Measurements from ENCODE around the gene LTN1.
"Not testable (repeated sequence)": the region's sequence is repeated elsewhere in the genome, so short reads cannot be mapped to it uniquely, and the experiment has no call there.

The LTN1 gene

DNA sequence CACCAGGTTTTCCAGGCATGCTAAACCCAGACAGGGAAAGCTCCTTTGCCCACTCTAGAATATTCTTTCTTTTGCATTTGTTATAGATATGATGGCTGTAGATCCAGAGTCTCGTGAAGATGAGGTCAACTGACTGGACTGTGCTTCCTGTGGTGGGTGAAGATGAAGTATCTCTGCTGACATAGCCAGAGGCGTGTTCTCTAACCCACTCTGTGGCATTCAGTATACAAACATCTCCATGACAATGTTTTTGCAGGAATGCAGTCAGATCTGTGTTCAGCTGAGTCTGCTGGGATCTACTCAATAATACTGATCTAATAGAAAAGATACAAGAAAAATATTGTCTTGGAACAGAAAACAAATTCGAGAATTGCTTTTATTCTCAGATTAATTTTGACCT, 15.1 kb upstream of the LTN1 start:
- TF ChIP-seq, protein P1, sequence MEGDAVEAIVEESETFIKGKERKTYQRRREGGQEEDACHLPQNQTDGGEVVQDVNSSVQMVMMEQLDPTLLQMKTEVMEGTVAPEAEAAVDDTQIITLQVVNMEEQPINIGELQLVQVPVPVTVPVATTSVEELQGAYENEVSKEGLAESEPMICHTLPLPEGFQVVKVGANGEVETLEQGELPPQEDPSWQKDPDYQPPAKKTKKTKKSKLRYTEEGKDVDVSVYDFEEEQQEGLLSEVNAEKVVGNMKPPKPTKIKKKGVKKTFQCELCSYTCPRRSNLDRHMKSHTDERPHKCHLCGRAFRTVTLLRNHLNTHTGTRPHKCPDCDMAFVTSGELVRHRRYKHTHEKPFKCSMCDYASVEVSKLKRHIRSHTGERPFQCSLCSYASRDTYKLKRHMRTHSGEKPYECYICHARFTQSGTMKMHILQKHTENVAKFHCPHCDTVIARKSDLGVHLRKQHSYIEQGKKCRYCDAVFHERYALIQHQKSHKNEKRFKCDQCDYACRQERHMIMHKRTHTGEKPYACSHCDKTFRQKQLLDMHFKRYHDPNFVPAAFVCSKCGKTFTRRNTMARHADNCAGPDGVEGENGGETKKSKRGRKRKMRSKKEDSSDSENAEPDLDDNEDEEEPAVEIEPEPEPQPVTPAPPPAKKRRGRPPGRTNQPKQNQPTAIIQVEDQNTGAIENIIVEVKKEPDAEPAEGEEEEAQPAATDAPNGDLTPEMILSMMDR (IDR thresholded peaks at IDR 0.05; ENCODE audit: low read depth, low read length), result no peak
- DNase-seq (ENCODE audit: low read depth in 2 of 2), result no peak
- H3K4me3 ChIP-seq (replicated peaks in 1 of 2; ENCODE audit: low read depth in 2 of 2, low read length in 2 of 2), result no peak overlapping the region

DNA sequence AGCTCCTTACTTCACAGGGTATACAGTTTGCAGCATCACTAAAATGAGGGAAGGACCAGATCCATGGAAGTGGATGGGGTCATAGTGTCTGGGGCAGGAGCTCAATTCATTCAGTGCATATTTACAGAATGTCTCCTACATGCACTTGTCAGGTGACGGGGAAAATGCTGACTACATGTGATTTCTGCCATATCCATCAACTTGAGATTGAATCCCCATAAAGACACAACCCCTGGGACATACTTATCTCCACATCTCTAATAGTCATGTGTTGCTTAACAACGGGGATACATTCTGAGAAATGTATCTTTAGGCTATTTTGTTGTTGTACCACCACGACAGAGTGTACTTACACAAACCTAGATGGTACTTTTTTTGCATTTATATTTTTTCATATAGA, 14.5 kb upstream of the LTN1 start:
- no peak for DNase-seq (ENCODE audit: low read depth in 2 of 2)
- H3K4me3 ChIP-seq (replicated peaks in 1 of 2; ENCODE audit: low read depth in 2 of 2, low read length in 2 of 2), result no peak overlapping the region
- TF ChIP-seq, protein P1 (IDR thresholded peaks at IDR 0.05; ENCODE audit: low read depth, low read length), result no peak

DNA sequence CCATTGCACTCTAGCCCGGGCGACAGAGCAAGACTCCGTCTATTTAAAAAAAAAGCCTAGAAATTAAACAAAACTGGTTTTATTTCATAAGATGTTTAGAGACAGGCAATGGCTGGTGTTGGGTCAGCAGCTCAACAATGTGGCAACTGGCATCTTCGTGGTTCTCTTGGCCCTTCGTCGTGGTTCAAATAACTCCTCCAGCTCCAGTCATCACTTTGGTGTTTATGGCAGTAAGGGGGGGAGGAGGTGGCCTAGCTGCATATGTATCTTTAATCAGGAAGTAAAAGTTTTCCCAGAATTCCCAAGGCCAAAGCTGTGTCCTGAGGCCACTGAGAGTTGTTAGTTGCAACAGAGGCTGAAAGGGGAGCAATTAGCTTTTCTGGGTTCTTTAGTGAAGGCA, 13.0 kb upstream of the LTN1 start:
- TF ChIP-seq, protein P1 (IDR thresholded peaks at IDR 0.05; ENCODE audit: low read depth, low read length), result no peak
- DNase-seq (ENCODE audit: low read depth in 2 of 2), result no peak
- no peak overlapping the region for H3K4me3 ChIP-seq (replicated peaks in 1 of 2; ENCODE audit: low read depth in 2 of 2, low read length in 2 of 2)

DNA sequence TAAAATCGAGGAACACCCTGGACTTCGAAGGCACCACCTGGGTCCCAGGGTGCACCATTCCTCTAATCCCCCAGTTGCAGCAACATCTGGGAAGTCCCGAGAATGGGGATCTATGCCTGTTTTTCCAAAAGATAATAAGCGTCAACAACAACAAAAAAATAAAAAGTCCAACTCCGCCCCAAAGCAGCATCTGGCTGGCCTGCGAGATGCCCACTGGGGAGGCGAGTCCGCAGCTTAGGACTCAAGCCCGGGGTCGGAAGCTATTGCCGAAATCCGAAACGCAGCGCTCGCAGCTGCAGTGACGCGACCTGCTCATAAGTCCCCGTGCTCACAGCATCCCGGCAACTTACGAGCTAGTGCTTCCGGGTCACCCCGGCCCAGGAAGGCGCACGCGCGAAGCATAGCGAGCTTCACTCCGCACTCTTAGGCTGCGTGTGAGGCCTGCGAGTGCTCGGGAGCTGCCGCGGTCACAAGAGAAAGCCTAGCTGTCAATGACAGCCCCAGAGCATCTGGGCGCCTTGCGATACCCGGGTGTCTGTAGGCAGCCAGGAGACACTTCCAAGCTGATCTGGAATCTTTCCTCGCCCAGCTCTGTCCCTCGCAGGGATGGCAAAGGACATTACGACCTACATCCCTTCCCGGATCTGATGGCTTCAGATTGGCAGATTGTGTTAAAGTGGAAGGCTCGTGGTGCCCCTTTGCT, 9.9 kb upstream of the LTN1 start:
- peak overlapping the region; percentile 68 to 73 for H3K4me3 ChIP-seq (replicated peaks in 1 of 2; ENCODE audit: low read depth in 2 of 2, low read length in 2 of 2)
- DNase-seq (ENCODE audit: low read depth in 2 of 2), result peak; percentile 98
- TF ChIP-seq, protein P1 (IDR thresholded peaks at IDR 0.05; ENCODE audit: low read depth, low read length), result no peak

DNA sequence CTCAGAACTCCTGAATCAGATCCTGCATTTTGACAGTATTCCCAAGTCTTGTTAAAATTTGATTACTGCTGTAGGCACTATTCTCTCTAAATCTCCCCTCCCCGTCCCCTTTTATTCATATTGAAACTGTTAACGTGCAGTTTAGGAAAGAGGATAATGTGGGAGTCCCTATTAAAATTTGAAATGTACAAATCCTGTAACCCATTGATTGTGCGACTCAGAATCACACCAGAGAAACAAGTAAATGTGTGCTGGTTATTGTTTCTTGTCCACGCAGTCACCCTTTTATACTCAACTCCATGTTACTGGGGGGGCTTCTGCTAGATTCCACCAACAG, 584 bp upstream of the LTN1 start:
- peak overlapping the region; percentile 21 to 36 for H3K4me3 ChIP-seq (replicated peaks in 1 of 2; ENCODE audit: low read depth in 2 of 2, low read length in 2 of 2)
- no peak for DNase-seq (ENCODE audit: low read depth in 2 of 2)
- TF ChIP-seq, protein P1 (IDR thresholded peaks at IDR 0.05; ENCODE audit: low read depth, low read length), result no peak

DNA sequence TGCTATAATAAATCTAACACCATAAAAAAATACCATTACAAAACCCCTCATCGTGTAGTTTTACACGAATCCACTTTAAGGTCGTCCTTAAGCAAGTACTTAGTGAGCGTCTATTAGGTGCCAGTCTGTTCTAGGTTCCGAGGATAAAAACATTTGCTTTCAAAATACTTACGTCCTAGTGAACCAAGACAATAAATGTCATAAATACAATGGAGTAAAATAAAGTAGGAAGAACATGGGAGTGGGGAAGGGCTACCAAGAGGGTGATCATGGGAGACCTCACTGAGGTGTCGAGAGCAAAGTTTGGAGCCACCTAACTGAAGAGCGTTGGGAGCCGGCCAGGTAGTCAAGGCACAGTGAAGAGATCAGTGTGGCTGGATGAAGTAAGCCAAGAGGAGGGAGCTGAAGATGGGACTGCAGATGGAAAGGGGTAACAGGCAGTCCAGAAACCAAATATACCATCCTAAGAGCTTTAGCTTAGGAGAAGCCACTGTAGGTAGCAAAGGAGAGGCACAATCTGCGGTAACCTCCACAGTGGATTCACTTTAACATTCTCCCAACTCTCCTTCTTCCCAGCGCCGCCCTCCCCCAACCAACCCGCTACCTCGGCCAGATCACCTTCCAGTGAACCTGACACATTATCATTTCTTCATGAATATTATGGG, 684 bp downstream of the LTN1 start:
- TF ChIP-seq, protein P1 (IDR thresholded peaks at IDR 0.05; ENCODE audit: low read depth, low read length), result no peak
- DNase-seq (ENCODE audit: low read depth in 2 of 2), result no peak

DNA sequence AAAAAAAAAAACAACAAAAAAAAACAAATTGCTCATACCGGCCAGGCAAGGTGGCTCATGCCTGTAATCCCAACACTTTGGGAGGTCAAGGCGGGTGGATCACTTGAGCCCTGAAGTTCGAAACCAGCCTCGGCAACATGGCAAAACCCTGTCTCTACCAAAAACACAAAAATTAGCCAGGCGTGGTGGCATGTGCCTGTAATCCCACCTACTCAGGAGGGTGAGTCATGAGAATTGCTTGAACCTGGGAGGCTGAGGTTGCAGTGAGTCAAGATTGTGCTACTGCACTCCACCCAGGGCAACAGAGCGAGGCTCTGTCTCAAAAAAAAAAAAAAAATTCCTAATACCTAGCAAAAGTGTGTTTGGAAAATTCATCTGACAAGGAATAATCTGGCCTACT, 4.5 kb downstream of the LTN1 start:
- H3K4me3 ChIP-seq (replicated peaks in 1 of 2; ENCODE audit: low read depth in 2 of 2, low read length in 2 of 2), result not testable (repeated sequence)
- peak in 1 of 2 donors; percentile 77 for DNase-seq (ENCODE audit: low read depth in 2 of 2)

More for the DNA sequence above, 684 bp downstream of the LTN1 start:
- peak overlapping the region; percentile 71 to 100 for H3K4me3 ChIP-seq (replicated peaks in 1 of 2; ENCODE audit: low read depth in 2 of 2, low read length in 2 of 2)

All from cardiac fibroblast (primary cell).